ENCODE results near the gene PRPF38B.

PRPF38B gene

GRCh38 chr1:108718927-108719655, 27.0 kb downstream of the PRPF38B start:
- ATAC-seq (ENCODE audit: low read depth) (no peak), DNase-seq (ENCODE audit: low spot score in 2 of 2) (no peak)
- Mint-ChIP-seq H3K27me3 (peaks cover 17% of the 10 kb centered on the region), H3K9me3 (no peaks in the 10 kb centered on the region), H3K4me3 (no peak overlapping the region), H3K4me1 (no peaks in the 10 kb centered on the region), H3K36me3 (no peaks in the 10 kb centered on the region), H3K27ac (no peak overlapping the region)

GRCh38 chr1:108719656-108720435, 27.7 kb downstream of the PRPF38B start:
- Mint-ChIP-seq H3K27ac (no peak overlapping the region), H3K4me1 (no peaks in the 10 kb centered on the region), H3K36me3 (no peaks in the 10 kb centered on the region), H3K9me3 (no peaks in the 10 kb centered on the region), H3K27me3 (peaks cover 16% of the 10 kb centered on the region), H3K4me3 (no peak overlapping the region)
- no peak for DNase-seq (ENCODE audit: low spot score in 2 of 2)
- no peak for ATAC-seq (ENCODE audit: low read depth)

GRCh38 chr1:108722292-108722691, 30.2 kb downstream of the PRPF38B start:
- peaks cover 6% of the 10 kb centered on the region for H3K27me3 Mint-ChIP-seq
- H3K4me3 Mint-ChIP-seq: no peak overlapping the region
- no peaks in the 10 kb centered on the region for H3K4me1 Mint-ChIP-seq
- DNase-seq (ENCODE audit: low spot score in 2 of 2): no peak
- no peak overlapping the region for H3K27ac Mint-ChIP-seq
- no peaks in the 10 kb centered on the region for H3K9me3 Mint-ChIP-seq
- no peaks in the 10 kb centered on the region for H3K36me3 Mint-ChIP-seq
- ATAC-seq (ENCODE audit: low read depth): no peak

GRCh38 chr1:108725906-108726305, 33.8 kb downstream of the PRPF38B start:
- Mint-ChIP-seq H3K36me3 (no peaks in the 10 kb centered on the region), H3K27me3 (peaks cover 13% of the 10 kb centered on the region), H3K4me1 (no peaks in the 10 kb centered on the region), H3K9me3 (no peaks in the 10 kb centered on the region), H3K27ac (no peak overlapping the region), H3K4me3 (no peak overlapping the region)
- ATAC-seq (ENCODE audit: low read depth) (no peak), DNase-seq (ENCODE audit: low spot score in 2 of 2) (no peak)

GRCh38 chr1:108728327-108728923, 36.3 kb downstream of the PRPF38B start:
- Mint-ChIP-seq H3K36me3 (no peaks in the 10 kb centered on the region), H3K4me3 (no peak overlapping the region), H3K4me1 (no peaks in the 10 kb centered on the region), H3K27me3 (peaks cover 12% of the 10 kb centered on the region), H3K27ac (no peak overlapping the region), H3K9me3 (no peaks in the 10 kb centered on the region)
- no peak for ATAC-seq (ENCODE audit: low read depth)
- DNase-seq (ENCODE audit: low spot score in 2 of 2): no peak

GRCh38 chr1:108729481-108729880, 37.4 kb downstream of the PRPF38B start:
- ATAC-seq (ENCODE audit: low read depth) (no peak), DNase-seq (ENCODE audit: low spot score in 2 of 2) (no peak)
- H3K4me3 Mint-ChIP-seq: no peak overlapping the region
- H3K27ac Mint-ChIP-seq: no peak overlapping the region
- H3K36me3 Mint-ChIP-seq: no peaks in the 10 kb centered on the region
- H3K9me3 Mint-ChIP-seq: no peaks in the 10 kb centered on the region
- H3K4me1 Mint-ChIP-seq: no peaks in the 10 kb centered on the region
- H3K27me3 Mint-ChIP-seq: peaks cover 11% of the 10 kb centered on the region

- Mint-ChIP-seq H3K4me3 (no peak overlapping the region), H3K27me3 (peaks cover 17% of the 10 kb centered on the region), H3K9me3 (no peaks in the 10 kb centered on the region), H3K36me3 (no peaks in the 10 kb centered on the region), H3K4me1 (no peaks in the 10 kb centered on the region), H3K27ac (no peak overlapping the region)
- DNase-seq (ENCODE audit: low spot score in 2 of 2): no peak
- no peak for ATAC-seq (ENCODE audit: low read depth)
Observed at GRCh38 chr1:108732398-108732797, 40.3 kb downstream of the PRPF38B start.

- no peak for ATAC-seq (ENCODE audit: low read depth)
- Mint-ChIP-seq H3K4me3 (no peak overlapping the region), H3K27me3 (peaks cover 8% of the 10 kb centered on the region)
Observed at GRCh38 chr1:108734171-108734865, 42.2 kb downstream of the PRPF38B start.

GRCh38 chr1:108742253-108742652, 50.1 kb downstream of the PRPF38B start:
- H3K27ac Mint-ChIP-seq: no peak overlapping the region
- ATAC-seq (ENCODE audit: low read depth) (no peak), DNase-seq (ENCODE audit: low spot score in 2 of 2) (no peak)
- no peaks in the 10 kb centered on the region for H3K36me3 Mint-ChIP-seq
- H3K4me3 Mint-ChIP-seq: no peak overlapping the region
- H3K4me1 Mint-ChIP-seq: peaks cover 5% of the 10 kb centered on the region
- H3K27me3 Mint-ChIP-seq: no peaks in the 10 kb centered on the region
- no peaks in the 10 kb centered on the region for H3K9me3 Mint-ChIP-seq

More at GRCh38 chr1:108734171-108734865, 42.2 kb downstream of the PRPF38B start:
- H3K9me3 Mint-ChIP-seq: no peaks in the 10 kb centered on the region
- no peak for DNase-seq (ENCODE audit: low spot score in 2 of 2)
- H3K27ac Mint-ChIP-seq: no peak overlapping the region
- no peaks in the 10 kb centered on the region for H3K4me1 Mint-ChIP-seq
- no peaks in the 10 kb centered on the region for H3K36me3 Mint-ChIP-seq

GRCh38 chr1:108745980-108746381, 53.9 kb downstream of the PRPF38B start:
- Mint-ChIP-seq H3K27me3 (no peaks in the 10 kb centered on the region), H3K27ac (peak overlapping the region; percentile 97), H3K4me3 (peak overlapping the region; percentile 100), H3K36me3 (peaks cover 3% of the 10 kb centered on the region), H3K4me1 (peaks cover 21% of the 10 kb centered on the region), H3K9me3 (no peaks in the 10 kb centered on the region)
- no peak for ATAC-seq (ENCODE audit: low read depth)
- no peak for DNase-seq (ENCODE audit: low spot score in 2 of 2)

GRCh38 chr1:108746382-108747170, 54.5 kb downstream of the PRPF38B start, which contains the start of gene STXBP3:
TSS of gene STXBP3 (plus strand) at chr1:108746674. CDS start at chr1:108746738, 64 bp downstream.
- peaks cover 4% of the 10 kb centered on the region for H3K36me3 Mint-ChIP-seq
- H3K9me3 Mint-ChIP-seq: no peaks in the 10 kb centered on the region
- DNase-seq (ENCODE audit: low spot score in 2 of 2) (peak; percentile 100), ATAC-seq (ENCODE audit: low read depth) (peak; percentile 93)
- H3K27ac Mint-ChIP-seq: peak within 1 kb of the TSS; percentile 97
- peaks cover 22% of the 10 kb centered on the region for H3K4me1 Mint-ChIP-seq
- H3K27me3 Mint-ChIP-seq: no peaks in the 10 kb centered on the region
- peak within 1 kb of the TSS; percentile 100 for H3K4me3 Mint-ChIP-seq

- H3K9me3 Mint-ChIP-seq: no peaks in the 10 kb centered on the region
- H3K4me1 Mint-ChIP-seq: peaks cover 22% of the 10 kb centered on the region
- H3K27ac Mint-ChIP-seq: peak overlapping the region; percentile 97
- peak overlapping the region; percentile 100 for H3K4me3 Mint-ChIP-seq
- H3K27me3 Mint-ChIP-seq: no peaks in the 10 kb centered on the region
- peaks cover 4% of the 10 kb centered on the region for H3K36me3 Mint-ChIP-seq
- DNase-seq (ENCODE audit: low spot score in 2 of 2) (peak in 1 of 2 donors; percentile 16), ATAC-seq (ENCODE audit: low read depth) (no peak)
Observed at GRCh38 chr1:108747171-108747850, 55.2 kb downstream of the PRPF38B start.

GRCh38 chr1:108747898-108748297, 55.8 kb downstream of the PRPF38B start:
- Mint-ChIP-seq H3K9me3 (no peaks in the 10 kb centered on the region), H3K27ac (peak overlapping the region; percentile 97), H3K4me3 (peak overlapping the region; percentile 50), H3K36me3 (peaks cover 5% of the 10 kb centered on the region), H3K27me3 (no peaks in the 10 kb centered on the region), H3K4me1 (peaks cover 22% of the 10 kb centered on the region)
- DNase-seq (ENCODE audit: low spot score in 2 of 2): no peak
- no peak for ATAC-seq (ENCODE audit: low read depth)
